CD4-positive, alpha-beta T cell treated with Interleukin-12 subunit alpha and Interleukin-12 subunit beta, for 1 hour (primary cell): ENCODE data around the gene BNIP5.
A peak's percentile ranks its signal among the peaks of the same experiment; 100 is the strongest.
"Not testable (repeated sequence)": the region's sequence is repeated elsewhere in the genome, so short reads cannot be mapped to it uniquely, and the experiment has no call there.

ENCODE experiments used
- DNase-seq: peaks from one replicate; pipeline ENCODE4 v3.0.0-alpha.2; 2020

Gene BNIP5

DNA sequence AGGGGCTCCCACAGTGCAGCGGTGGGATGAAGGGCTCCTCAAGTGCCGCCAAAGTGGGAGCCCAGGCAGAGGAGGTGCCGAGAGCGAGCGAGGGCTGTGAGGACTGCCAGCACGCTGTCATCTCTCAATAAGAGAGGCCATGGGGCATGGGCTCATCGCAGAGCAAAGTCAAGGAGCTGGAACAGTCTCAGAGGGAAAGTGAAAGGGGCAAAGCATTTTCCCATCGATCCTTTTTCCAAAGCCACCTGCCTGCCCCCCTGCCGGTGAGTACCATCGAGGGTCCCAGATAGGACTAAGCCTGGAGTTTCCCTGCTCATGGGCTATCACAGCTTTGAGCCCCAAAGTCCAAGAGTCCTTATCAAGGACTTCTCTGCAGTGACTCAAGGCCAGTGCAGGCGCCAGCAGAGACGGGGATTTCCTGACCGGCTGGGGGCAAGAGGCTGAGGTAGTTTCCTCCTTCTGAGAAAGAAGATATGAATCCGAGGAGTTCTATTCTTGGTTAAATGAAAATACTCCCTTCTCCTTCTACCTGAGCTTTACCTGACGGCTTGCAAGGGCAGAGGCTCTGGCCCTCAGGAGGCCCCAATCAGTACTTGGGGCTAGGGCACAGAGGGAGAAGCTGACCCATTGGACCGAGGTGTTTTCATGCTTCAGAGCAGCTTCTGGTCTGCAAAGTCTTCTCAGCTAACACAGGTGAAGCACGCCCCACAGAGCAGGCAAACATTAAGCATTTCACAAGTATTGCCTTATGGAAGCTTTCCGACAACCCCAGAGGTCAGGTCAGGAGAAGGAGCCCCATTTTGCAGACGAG is 28.2 kb upstream of the BNIP5 start:
- DNase-seq, result no peak

DNA sequence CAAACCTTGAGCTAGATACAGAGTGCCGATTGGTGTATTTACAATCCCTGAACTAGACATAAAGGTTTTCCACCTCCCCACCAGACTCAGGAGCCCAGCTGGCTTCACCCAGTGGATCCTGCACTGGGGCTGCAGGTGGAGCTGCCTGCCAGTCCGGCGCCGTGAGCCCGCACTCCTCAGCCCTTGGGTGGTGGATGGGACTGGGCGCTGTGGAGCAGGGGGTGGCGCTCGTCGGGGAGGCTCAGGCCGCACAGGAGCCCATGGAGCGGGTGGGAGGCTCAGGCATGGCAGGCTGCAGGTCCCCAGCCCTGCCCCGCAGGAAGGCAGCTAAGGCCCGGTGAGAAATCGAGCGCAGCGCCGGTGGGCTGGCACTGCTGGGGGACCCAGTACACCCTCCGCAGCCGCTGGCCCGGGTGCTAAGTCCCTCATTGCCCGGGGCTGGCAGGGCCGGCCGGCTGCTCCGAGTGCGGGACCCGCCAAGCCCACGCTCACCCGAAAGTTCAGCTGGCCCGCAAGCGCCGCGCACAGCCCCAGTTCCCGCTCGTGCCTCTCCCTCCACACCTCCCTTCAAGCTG is 27.5 kb upstream of the BNIP5 start:
- DNase-seq, result not testable (repeated sequence)

GRCh38 chr6:36363371-36363752 is 26.7 kb upstream of the BNIP5 start:
- DNase-seq, result not testable (repeated sequence)

DNA sequence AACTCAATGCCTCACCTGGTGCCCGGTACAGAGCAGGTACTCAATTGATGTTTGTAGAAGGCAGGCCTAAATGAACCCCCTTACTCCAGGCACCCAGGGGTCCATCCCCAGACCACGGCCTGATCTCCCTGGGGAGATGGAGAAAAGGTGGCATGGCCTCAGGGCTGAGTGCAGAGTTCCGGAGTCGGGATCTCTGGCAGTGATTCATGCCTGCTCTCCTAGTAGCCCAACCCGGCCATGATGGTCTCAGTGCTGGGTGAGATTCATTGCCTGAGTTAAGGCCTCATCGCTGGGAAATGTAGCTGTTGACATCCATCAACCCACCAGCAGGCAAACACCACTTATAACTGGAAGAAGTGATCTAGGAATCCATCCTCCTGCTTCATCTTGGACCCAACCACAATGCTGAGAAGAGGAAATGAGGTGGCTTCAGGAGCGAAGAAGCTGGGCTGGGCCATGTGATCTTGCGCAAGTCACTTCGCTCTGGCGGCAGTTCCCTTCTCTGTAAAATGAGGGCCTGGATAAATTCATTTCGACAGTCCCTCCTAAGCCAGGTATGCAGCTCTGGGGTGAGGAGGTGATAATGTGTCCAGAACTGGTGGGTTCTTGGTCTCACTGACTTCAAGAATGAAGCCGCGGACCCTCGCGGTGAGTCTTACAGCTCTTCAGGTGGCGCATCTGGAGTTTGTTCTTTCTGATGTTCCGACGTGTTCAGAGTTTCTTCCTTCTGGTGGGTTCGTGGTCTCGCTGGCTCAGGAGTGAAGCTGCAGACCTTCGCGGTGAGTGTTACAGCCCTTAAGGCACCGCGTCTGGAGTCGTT is 26.1 kb upstream of the BNIP5 start:
- DNase-seq, result no peak

DNA sequence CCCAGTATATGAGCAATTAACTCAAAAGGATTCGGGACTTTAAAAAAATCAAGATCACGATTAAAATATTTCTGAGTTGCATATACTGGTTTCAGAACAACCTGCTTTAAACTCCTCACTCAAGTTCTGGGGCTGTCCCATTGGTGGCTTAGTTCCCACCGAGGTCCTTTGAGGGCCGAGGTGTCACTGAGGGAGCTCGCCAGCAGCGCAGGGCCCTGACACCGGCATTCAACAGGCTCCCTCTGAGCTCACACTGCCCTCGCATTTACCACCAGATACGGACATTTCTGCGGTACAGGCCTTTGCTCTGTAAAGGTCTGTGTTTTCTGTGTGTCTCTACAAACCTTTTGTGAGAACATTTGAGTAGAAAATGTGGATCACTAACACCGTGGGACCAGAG is 24.4 kb upstream of the BNIP5 start:
- no peak for DNase-seq

GRCh38 chr6:36360241-36361054 is 23.8 kb upstream of the BNIP5 start:
- DNase-seq, result peak; percentile 75

DNA sequence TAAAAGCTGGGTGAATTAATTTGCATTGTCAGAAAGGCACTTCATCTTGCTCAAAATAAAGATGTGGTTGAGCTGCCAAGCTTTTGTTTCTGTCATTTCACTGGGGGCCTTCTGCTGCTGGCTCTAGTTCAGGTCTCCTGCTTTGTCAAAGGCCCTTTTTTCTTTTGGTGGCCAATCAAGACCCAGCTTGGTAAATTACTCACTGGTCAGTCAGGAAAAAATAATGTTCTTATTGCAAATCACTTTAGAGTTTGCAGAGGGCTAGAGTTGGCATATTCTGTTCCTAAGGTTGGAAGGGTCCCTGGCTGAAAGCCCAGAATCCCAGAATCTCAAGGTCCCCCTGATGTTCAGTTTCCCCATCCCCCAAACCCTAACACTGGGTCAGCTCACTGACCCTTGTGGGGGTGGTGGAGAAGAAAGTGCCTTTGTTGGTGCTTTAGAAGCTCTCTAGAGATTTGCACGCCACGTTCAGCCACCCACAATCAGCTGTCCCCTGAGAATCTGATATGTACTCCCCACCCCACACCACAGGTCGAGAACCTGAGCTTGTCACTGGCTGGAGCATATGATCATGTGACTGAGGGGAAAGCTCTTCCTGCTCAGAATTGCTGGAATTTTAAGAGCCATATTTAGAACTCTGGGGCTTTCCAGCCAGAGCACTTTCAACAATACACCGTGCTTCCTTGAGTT is 21.7 kb upstream of the BNIP5 start:
- DNase-seq, result no peak

GRCh38 chr6:36357872-36358225 is 21.2 kb upstream of the BNIP5 start:
- DNase-seq, result no peak

DNA sequence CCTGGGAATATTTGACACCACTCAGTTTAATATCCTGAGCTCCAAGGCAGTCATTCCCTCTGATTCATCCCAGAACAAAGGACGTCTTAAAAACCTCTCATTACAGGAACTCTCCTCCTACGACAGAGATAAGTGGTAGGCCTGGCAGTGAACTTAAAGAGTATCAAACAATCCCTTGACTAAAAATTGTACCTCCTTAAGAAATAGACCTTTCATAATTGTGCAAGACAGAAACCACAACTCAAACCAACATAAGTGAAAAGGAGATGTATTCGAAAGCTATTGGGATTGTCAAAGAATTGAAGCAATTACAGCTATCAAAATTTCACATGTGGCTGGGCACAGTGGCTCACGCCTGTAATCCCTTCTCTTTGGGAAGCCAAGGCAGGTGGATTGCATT is 19.1 kb upstream of the BNIP5 start:
- DNase-seq, result no peak

DNA sequence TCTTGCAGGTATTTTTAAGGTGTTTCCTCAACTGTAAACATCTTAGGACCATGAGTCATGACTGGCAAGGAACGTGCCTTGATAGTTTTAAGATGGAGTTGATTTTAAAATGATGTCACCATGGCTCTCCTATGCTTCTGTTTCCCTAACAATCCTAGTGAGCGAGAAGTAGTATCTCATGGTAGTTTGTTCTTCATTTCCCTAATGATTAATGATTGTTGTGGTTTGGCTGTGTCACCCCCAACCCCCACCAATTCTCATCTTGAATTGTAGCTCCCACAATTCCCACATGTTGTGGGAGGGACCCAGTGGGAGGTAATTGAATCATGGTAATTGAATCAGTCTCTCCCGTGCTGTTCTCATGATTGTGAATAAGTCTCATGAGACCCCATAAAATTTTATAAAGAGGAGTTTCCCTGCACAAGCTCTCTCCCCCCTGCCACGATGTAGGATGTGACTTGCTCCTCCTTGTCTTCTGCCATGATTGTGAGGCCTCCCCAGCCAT is 16.8 kb upstream of the BNIP5 start:
- no peak for DNase-seq

DNA sequence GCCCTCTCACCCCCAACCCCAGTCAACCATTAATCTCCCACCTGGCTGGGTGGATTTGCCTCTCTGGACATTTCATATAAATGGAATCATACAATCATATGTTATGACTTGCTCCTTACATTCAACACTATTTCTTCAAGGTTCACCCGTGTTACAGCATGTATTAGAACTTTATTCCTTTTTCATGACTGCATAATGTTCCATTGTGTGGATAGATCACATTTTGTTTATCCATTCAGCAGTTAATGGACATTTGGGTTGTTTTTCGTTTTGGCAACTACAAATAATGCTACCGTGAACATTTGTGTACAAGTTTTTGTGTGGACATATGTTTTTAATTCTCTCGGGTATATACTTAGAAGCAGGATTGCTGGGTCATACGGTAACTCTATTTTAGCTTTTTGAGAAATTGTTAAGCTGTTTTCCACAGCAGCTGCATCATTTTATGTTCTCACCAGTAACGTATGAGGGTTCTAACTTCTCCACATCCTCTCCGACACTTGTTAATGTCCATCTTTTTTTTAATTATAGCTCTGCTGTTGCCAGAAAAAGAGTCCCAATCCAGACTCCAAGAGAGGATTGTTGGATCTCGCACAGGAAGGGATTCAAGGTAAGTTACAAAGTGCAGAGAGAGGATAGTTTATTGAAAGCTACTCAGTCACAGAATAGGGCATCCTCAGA is 15.9 kb upstream of the BNIP5 start:
- DNase-seq, result no peak

DNA sequence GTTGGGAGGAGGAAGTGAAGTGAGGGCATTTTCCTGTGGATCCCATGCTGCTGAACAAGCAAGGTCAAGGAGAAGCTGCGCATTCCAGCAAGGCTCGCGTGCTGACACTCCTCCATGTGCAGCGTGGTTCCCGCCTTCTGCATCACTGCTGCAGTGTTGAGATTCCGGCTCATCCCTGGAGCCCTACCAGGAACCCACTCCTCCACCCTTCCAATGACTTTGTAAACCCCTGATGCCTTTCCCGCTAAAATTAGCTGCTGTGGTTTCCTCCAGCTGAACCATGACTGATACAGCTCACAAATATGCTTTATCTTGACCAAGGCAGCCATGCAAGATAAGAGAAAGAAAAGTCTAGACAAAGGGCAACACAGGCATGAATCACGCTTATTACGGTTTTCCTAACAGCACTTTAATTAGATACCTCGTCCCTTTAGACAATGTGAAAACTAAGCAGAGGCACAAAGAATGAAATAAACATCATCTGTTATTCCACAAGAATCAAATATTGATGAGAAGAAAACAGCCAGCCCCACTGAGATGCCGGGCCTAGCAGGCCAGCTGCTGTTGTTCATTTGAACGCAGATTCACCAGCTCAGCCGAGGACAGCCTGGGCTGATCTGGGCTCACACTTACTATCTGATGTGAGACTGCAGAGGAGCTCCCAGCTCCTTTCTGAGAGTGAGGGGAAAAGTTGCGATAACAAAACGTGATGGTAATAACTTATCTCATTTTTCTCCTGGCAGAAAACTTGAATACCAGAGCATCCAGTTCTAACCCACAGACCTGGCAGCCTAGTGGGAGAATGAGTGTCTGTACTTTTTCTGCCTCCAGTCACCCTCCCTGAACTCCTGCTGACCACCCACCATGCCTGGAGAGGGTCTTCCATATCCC is 14.2 kb upstream of the BNIP5 start:
- no peak for DNase-seq

GRCh38 chr6:36350082-36350481 is 13.4 kb upstream of the BNIP5 start:
- no peak for DNase-seq

DNA sequence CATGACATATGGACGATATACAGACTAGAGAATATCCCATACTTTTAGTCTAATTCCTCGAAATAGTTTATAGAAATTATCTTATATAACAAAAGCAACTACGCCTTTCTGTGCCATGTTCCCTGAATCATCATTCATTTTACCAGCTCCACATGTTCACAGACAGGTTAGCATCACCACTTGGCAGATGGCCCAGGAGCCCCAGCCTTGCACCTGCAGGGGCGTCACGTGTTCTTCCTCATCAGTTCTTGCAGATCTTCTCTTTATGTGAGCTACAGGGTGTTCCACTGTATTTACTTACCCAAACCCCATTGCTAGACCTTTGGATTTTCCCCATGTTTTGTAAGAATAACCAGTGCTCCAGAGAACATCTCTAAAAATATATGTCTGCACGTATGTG is 12.6 kb upstream of the BNIP5 start:
- no peak for DNase-seq

GRCh38 chr6:36347621-36348020 is 10.9 kb upstream of the BNIP5 start:
- DNase-seq, result no peak

DNA sequence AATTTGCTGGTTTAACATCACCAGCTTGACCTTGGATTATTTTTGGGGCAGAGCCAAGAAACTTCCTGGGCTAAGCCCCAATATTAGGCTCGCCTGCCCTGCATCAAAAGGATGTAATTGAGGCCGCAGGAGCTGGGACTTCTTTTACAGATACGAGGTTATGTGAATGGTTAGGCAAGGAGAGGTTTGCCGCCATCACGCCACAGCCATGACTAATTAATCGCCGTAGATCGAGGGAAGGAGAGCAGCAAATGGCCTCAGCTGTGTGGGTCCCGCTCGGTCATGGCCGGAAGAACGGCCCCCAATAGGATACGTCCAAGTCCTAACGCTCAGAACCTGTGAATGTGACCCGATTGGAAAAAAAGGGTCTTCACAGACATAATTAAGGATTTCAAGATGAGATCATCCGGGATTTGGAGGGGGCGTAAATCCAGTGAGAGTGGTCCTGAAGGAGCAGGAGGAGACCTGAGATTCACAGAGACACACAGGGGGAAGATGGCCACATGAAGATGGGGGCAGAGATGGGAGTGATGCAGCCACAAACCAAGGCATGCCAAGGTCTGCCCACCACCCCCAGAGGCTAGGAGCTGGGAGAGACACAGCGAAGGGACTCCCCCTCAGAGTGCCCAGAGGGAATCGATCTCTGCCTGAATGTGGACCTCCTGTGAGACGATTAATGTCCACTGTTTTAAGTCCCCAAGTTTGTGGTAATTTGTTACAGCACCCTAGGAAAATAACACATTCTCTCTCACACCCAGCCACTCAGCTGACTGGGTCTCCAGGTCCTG is 10.0 kb upstream of the BNIP5 start:
- DNase-seq, result no peak

DNA sequence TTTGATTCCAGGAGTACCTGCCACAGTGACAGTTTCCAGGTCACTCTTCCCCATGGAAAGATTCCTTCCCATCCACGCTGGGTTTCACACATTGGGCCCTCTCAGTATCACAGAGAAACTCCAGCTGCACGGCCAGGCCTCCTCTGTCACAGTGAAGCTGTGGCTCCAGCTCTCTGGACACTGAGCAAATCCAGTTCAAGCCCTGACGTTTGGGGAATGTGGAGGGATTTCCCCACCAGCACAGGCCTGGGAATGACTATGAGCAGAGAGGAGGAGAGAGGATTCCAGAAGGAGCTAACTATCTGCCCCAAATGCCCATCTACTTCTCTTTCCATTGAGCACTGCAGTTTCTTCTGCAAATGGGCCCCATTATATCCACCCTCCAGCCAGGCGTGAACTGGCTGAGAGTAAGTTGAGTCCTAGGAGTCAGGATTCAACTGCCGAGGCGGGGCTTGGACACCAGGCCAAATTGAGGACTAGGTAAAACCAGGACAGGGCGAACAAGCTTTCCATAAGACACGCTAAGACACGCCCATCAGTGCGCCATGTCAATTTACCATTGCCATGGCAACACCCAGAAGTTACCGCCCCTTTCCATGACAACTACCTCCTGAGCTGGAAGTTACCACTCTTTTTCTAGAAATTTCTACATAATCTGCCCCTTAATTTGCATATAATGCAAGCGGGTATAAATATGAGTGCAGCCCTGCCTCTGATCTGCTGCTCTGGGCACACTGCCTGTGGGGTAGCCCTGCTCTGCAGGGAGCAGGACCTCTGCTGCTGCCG is 9.2 kb upstream of the BNIP5 start:
- DNase-seq, result no peak

- no peak for DNase-seq
These were observed 6.5 kb upstream of the BNIP5 start for GRCh38 chr6:36343109-36343680.
